Hepatocyte (in vitro differentiated cells): ENCODE data around the gene OGG1. TPM values are rescaled to one million over a fixed set of nuclear protein-coding genes. Genes with fewer than 3 reads are reported as not detected.

Source experiments
- DNase-seq: peaks from one replicate; pipeline ENCODE4 v3.0.0-alpha.2; 2016; ENCODE audit warnings: low spot score
- H2AFZ ChIP-seq: fragments of 200-600 bp; sonication (generic); 2 replicates; pipeline ENCODE4 v1.6.0; 2016; ENCODE audit warnings: antibody characterized with exemption, mild to moderate bottlenecking
- H3K27ac ChIP-seq: fragments of 200-600 bp; sonication (generic); 2 replicates; pipeline ENCODE4 v1.5.1; 2016; ENCODE audit warnings: mild to moderate bottlenecking
- H3K27me3 ChIP-seq: fragments of 200-600 bp; sonication (generic); 2 replicates; pipeline ENCODE4 v1.6.1; 2016
- H3K36me3 ChIP-seq: fragments of 200-600 bp; sonication (generic); replicated peaks from 2 replicates; pipeline ENCODE4 v1.5.1; 2016; ENCODE audit warnings: low read depth; ENCODE audit not compliant: insufficient read depth
- H3K4me1 ChIP-seq: fragments of 200-600 bp; sonication (generic); 2 replicates; pipeline ENCODE4 v1.5.1; 2016; ENCODE audit warnings: mild to moderate bottlenecking, moderate library complexity; ENCODE audit not compliant: insufficient read depth
- H3K4me2 ChIP-seq: fragments of 200-600 bp; sonication (generic); 2 replicates; pipeline ENCODE4 v1.6.0; 2016
- H3K4me3 ChIP-seq: fragments of 200-600 bp; sonication (generic); 2 replicates; pipeline ENCODE4 v1.5.1; 2016; ENCODE audit warnings: mild to moderate bottlenecking
- H3K79me2 ChIP-seq: fragments of 200-600 bp; sonication (generic); 2 replicates; pipeline ENCODE4 v1.6.0; 2017; ENCODE audit warnings: mild to moderate bottlenecking
- H3K9me2 ChIP-seq: fragments of 200-600 bp; sonication (generic); replicated peaks from 2 replicates; pipeline ENCODE4 v1.6.0; 2017; ENCODE audit warnings: mild to moderate bottlenecking; ENCODE audit not compliant: insufficient read depth
- H3K9me3 ChIP-seq: fragments of 200-600 bp; sonication (generic); 2 replicates; pipeline ENCODE4 v1.5.1; 2016; ENCODE audit warnings: low read depth, mild to moderate bottlenecking
- H4K20me1 ChIP-seq: fragments of 200-600 bp; sonication (generic); 2 replicates; pipeline ENCODE4 v1.6.0; 2016; ENCODE audit warnings: mild to moderate bottlenecking; ENCODE audit not compliant: insufficient read depth, poor library complexity, severe bottlenecking
- EZH2 ChIP-seq: fragments of 200-600 bp; sonication (generic); IDR thresholded peaks from 2 replicates; pipeline ENCODE4 v1.6.1; 2016; ENCODE audit warnings: antibody characterized with exemption, mild to moderate bottlenecking, borderline replicate concordance
- EZH2phosphoT487 ChIP-seq: fragments of 200-600 bp; sonication (generic); IDR thresholded peaks from one replicate; pipeline ENCODE4 v1.6.1; 2018; ENCODE audit warnings: antibody characterized with exemption, mild to moderate bottlenecking, low read depth, moderate library complexity; ENCODE audit not compliant: unreplicated experiment, severe bottlenecking
- WGBS: methylation state at CpG from one replicate; pipeline ENCODE4 v1.1.6; 2016; ENCODE audit warnings: low lambda C conversion rate; ENCODE audit errors: missing lambda C conversion rate; 5-methylcytosine and 5-hydroxymethylcytosine counted together
- polyA plus RNA-seq: library from polyadenylated mRNA; unstranded; fragments of >200 nt; fragmentation: Nextera tagmentation; extraction: Ambion mirVana; gene quantifications from 2 replicates; pipeline ENCODE4 v1.2.1, GENCODE V29; 2016
- total RNA-seq: library from RNA; depleted of rRNA; stranded (reverse); fragments of >200 nt; gene quantifications from 2 replicates; pipeline ENCODE4 v1.2.3, GENCODE V29; 2014
- TF ChIP-seq, protein P1 (sequence below): fragments of 200-600 bp; sonication (generic); IDR thresholded peaks from 2 replicates; pipeline ENCODE4 v1.5.1; 2016; ENCODE audit warnings: antibody characterized with exemption, mild to moderate bottlenecking; ENCODE audit not compliant: poor library complexity

The OGG1 gene
- total and polyA plus RNA-seq, 2 experiments from 2014 or later, result 34.7 to 43.2 TPM

GRCh38 chr3:9757427-9757826 lies 7.7 kb downstream of the OGG1 start:
- Histone ChIP-seq H3K79me2 (peaks cover 2% of the 10 kb centered on the region), H3K4me1 (no peaks in the 10 kb centered on the region), H3K27me3 (no peaks in the 10 kb centered on the region), H2AFZ (no peak overlapping the region), H3K9me2 (no peaks in the 10 kb centered on the region), H3K4me2 (no peak overlapping the region), H3K4me3 (no peak overlapping the region), H4K20me1 (no peaks in the 10 kb centered on the region), H3K9me3 (no peaks in the 10 kb centered on the region), H3K36me3 (no peaks in the 10 kb centered on the region), H3K27ac (no peak overlapping the region)
- 98% methylated on average over 12 of the region's 13 CpGs for WGBS
- DNase-seq, result no peak
- TF ChIP-seq, protein P1, sequence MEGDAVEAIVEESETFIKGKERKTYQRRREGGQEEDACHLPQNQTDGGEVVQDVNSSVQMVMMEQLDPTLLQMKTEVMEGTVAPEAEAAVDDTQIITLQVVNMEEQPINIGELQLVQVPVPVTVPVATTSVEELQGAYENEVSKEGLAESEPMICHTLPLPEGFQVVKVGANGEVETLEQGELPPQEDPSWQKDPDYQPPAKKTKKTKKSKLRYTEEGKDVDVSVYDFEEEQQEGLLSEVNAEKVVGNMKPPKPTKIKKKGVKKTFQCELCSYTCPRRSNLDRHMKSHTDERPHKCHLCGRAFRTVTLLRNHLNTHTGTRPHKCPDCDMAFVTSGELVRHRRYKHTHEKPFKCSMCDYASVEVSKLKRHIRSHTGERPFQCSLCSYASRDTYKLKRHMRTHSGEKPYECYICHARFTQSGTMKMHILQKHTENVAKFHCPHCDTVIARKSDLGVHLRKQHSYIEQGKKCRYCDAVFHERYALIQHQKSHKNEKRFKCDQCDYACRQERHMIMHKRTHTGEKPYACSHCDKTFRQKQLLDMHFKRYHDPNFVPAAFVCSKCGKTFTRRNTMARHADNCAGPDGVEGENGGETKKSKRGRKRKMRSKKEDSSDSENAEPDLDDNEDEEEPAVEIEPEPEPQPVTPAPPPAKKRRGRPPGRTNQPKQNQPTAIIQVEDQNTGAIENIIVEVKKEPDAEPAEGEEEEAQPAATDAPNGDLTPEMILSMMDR, result no peak
- no peak for TF ChIP-seq EZH2
- TF ChIP-seq EZH2phosphoT487, result no peak

DNA sequence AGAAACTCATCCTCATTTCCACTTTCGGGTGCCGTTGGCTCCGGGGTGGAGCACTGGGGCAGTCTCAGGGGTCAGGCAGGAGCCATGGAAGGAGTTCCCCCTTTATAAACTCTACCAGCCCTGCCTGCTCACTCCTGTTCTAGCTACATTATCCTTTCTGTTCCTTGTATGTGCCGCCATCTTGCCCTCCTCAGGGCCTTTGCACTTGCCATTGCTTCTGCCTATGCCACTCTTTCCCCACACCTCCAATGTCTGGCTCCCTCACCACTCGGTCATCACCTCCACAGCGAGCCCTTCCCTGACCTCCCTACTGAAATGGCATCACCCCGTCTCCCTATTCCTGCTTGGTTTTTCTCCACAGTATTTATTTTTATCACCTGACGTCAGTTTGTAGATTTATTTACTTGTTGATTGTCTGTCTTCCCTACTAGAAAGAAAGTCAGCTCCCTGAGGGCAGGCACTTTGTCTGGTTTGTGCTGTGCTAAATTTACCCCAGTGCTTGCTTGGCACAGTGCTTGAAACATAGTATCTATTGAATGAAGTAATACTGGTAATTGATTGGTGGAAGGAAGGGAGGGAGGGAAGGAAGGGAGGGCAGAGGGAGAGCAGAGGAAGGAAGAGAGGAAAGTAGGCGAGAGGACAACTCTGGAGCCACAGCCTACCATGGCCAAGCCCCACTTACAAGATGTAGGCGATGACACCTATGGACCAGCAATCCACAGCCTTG lies 11.2 kb downstream of the OGG1 start:
- H3K4me1 ChIP-seq, result no peaks in the 10 kb centered on the region
- 98% methylated on average over 10 of the region's 10 CpGs for WGBS
- DNase-seq, result no peak
- no peak overlapping the region for H3K4me2 ChIP-seq
- H3K4me3 ChIP-seq, result no peak overlapping the region
- no peaks in the 10 kb centered on the region for H3K9me2 ChIP-seq
- H3K79me2 ChIP-seq, result no peaks in the 10 kb centered on the region
- no peak overlapping the region for H3K27ac ChIP-seq
- no peaks in the 10 kb centered on the region for H4K20me1 ChIP-seq
- TF ChIP-seq EZH2, result no peak
- no peak for TF ChIP-seq EZH2phosphoT487
- TF ChIP-seq, protein P1, result no peak
- no peaks in the 10 kb centered on the region for H3K36me3 ChIP-seq
- no peaks in the 10 kb centered on the region for H3K9me3 ChIP-seq
- no peaks in the 10 kb centered on the region for H3K27me3 ChIP-seq
- no peak overlapping the region for H2AFZ ChIP-seq

GRCh38 chr3:9761919-9762318 lies 12.2 kb downstream of the OGG1 start:
- no peaks in the 10 kb centered on the region for H3K9me2 ChIP-seq
- no peaks in the 10 kb centered on the region for H4K20me1 ChIP-seq
- H3K9me3 ChIP-seq, result no peaks in the 10 kb centered on the region
- DNase-seq, result no peak
- no peaks in the 10 kb centered on the region for H3K36me3 ChIP-seq
- H3K4me3 ChIP-seq, result no peak overlapping the region
- TF ChIP-seq EZH2phosphoT487 (no peak), EZH2 (no peak)
- TF ChIP-seq, protein P1, result no peak
- H2AFZ ChIP-seq, result no peak overlapping the region
- no peaks in the 10 kb centered on the region for H3K4me1 ChIP-seq
- H3K27me3 ChIP-seq, result no peaks in the 10 kb centered on the region
- H3K79me2 ChIP-seq, result no peaks in the 10 kb centered on the region
- no peak overlapping the region for H3K27ac ChIP-seq
- H3K4me2 ChIP-seq, result no peak overlapping the region
- WGBS, result 94% methylated on average over 5 of the region's 5 CpGs
